ENCODE data around the gene WIPI1. TPM values are rescaled to one million over a fixed set of nuclear protein-coding genes. Genes with fewer than 3 reads are reported as not detected.

Gene WIPI1
- total RNA-seq, 1 donor from 2014 or later, result 252 TPM

GRCh38 chr17:68457539-68458259, 403 bp upstream of the WIPI1 start:
- no peak for TF ChIP-seq CTCF (IDR thresholded peaks at IDR 0.05; ENCODE audit: partially characterized antibody, unreplicated experiment)
- Mint-ChIP-seq H3K4me3 (ENCODE audit: unreplicated experiment) (peak overlapping the region; percentile 66), H3K27ac (ENCODE audit: unreplicated experiment) (peak overlapping the region; percentile 45), H3K36me3 (ENCODE audit: unreplicated experiment) (no peaks in the 10 kb centered on the region), H3K9me3 (ENCODE audit: unreplicated experiment) (peaks cover 17% of the 10 kb centered on the region), H3K27me3 (ENCODE audit: unreplicated experiment) (peaks cover 10% of the 10 kb centered on the region), H3K4me1 (ENCODE audit: low read depth, unreplicated experiment) (peaks cover 52% of the 10 kb centered on the region)
- DNase-seq, result peak; percentile 99

GRCh38 chr17:68456339-68457167, 743 bp downstream of the WIPI1 start:
- Mint-ChIP-seq H3K4me3 (ENCODE audit: unreplicated experiment) (peak overlapping the region; percentile 97), H3K4me1 (ENCODE audit: low read depth, unreplicated experiment) (peaks cover 48% of the 10 kb centered on the region), H3K36me3 (ENCODE audit: unreplicated experiment) (no peaks in the 10 kb centered on the region), H3K27ac (ENCODE audit: unreplicated experiment) (peak overlapping the region; percentile 99), H3K9me3 (ENCODE audit: unreplicated experiment) (peaks cover 19% of the 10 kb centered on the region), H3K27me3 (ENCODE audit: unreplicated experiment) (peaks cover 10% of the 10 kb centered on the region)
- TF ChIP-seq CTCF (IDR thresholded peaks at IDR 0.05; ENCODE audit: partially characterized antibody, unreplicated experiment), result no peak
- DNase-seq, result peak; percentile 64

- peaks cover 45% of the 10 kb centered on the region for H3K4me1 Mint-ChIP-seq (ENCODE audit: low read depth, unreplicated experiment)
- TF ChIP-seq CTCF (IDR thresholded peaks at IDR 0.05; ENCODE audit: partially characterized antibody, unreplicated experiment), result no peak
- peak overlapping the region; percentile 99 for H3K27ac Mint-ChIP-seq (ENCODE audit: unreplicated experiment)
- H3K4me3 Mint-ChIP-seq (ENCODE audit: unreplicated experiment), result peak overlapping the region; percentile 97
- peaks cover 10% of the 10 kb centered on the region for H3K27me3 Mint-ChIP-seq (ENCODE audit: unreplicated experiment)
- no peak for DNase-seq
- peaks cover 20% of the 10 kb centered on the region for H3K9me3 Mint-ChIP-seq (ENCODE audit: unreplicated experiment)
- no peaks in the 10 kb centered on the region for H3K36me3 Mint-ChIP-seq (ENCODE audit: unreplicated experiment)
These were observed 1.4 kb downstream of the WIPI1 start for GRCh38 chr17:68455901-68456338.

- Mint-ChIP-seq H3K4me1 (ENCODE audit: low read depth, unreplicated experiment) (peaks cover 51% of the 10 kb centered on the region), H3K4me3 (ENCODE audit: unreplicated experiment) (peak overlapping the region; percentile 97), H3K36me3 (ENCODE audit: unreplicated experiment) (no peaks in the 10 kb centered on the region), H3K27me3 (ENCODE audit: unreplicated experiment) (peaks cover 15% of the 10 kb centered on the region), H3K27ac (ENCODE audit: unreplicated experiment) (peak overlapping the region; percentile 99), H3K9me3 (ENCODE audit: unreplicated experiment) (peaks cover 22% of the 10 kb centered on the region)
- no peak for TF ChIP-seq CTCF (IDR thresholded peaks at IDR 0.05; ENCODE audit: partially characterized antibody, unreplicated experiment)
- no peak for DNase-seq
These were observed 3.2 kb downstream of the WIPI1 start for GRCh38 chr17:68453991-68454665.
